GM18867 (cell line): ENCODE results near the gene SMC4.
"Not testable (repeated sequence)": the region's sequence is repeated elsewhere in the genome, so short reads cannot be mapped to it uniquely, and the experiment has no call there.

Source experiments
- ATAC-seq: cut with Tn5 transposase; IDR thresholded peaks from one replicate; pipeline ENCODE4 v1.9.1; 2021; ENCODE audit warnings: mild to moderate bottlenecking, moderate library complexity; ENCODE audit not compliant: unreplicated experiment

Gene SMC4

DNA sequence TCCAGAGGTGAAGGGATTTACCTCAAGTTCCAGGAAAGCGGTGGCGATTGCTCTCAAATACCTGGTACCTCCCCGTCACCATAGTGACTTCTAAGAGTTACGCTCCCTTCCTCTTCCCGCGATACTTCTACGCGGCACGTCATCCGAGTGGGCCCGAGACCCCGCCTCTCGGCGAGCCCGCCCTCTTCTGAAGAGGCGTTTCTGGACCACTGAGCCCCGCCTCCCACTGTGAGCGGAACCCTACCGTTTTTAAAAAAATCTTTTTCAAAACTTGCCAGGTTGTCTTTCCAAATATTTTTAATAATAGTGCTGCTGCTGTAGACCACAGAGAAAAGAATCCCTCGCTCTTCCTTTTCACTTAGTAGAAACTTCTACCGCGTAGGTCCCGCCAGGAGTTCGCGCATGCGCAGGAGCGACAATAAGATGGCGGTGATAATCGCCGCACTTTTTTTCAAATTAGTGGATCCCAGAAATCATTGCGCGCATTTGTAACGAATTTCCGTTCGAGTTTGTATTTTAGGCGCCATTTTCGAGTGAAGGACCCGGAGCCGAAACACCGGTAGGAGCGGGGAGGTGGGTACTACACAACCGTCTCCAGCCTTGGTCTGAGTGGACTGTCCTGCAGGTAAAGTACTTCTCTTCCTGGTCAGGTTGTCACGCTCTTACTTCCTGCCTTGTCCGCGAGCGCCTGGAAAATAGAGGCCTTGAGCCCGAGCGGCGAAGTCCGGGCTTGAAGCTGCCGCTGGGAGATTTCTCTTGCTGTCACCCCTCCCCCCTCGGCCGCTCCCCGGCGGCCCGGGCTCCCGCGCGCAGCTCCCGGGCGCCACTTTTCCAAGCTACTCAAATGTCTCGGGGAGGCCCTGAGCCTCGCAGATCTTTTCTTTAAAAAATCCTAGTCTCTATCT is at the start of gene SMC4, which contains the start of gene IFT80:
SMC4 (plus strand) TSS at position 526 of the 905 bp plus-strand sequence. CDS start 1,177 bp downstream, outside the sequence.
IFT80 (minus strand) TSS at position 101 of the 905 bp plus-strand sequence. CDS start 14,625 bp downstream, outside the sequence.
- ATAC-seq = peak; percentile 92

- ATAC-seq = no peak
These were observed 43.6 kb upstream of the SMC4 start for GRCh38 chr3:160355826-160356225.

GRCh38 chr3:160362896-160363295 is 36.6 kb upstream of the SMC4 start:
- not testable (repeated sequence) for ATAC-seq

DNA sequence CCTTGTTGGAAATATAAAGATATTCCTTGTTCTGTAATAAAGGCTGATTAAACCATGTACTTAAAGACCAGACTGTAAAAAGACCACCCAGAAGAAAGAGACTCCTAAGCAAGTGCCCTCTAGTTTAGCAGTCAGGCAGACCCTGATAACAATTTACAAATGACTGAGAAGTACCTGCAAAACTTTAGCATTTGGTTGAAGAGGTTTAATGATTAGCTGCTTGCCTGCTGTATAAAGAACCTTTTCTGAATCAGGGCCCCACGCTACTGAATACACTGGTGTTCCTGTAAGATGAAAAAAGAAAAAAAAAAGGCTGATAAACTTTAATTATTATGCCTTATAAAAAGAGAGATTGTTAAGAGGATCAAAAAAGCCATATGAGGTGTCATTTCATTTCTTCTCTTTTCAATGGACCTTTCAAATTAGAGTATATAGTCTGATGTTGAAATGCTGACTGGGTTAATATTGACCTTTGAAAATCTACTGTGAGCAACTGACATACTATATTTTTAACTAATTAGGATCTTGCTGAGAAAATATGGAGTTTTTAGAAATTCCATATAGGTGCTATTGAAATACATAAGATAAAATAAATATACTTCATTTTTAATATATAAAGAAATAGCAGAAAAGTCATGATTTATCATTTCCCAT is 33.5 kb upstream of the SMC4 start:
- no peak for ATAC-seq

DNA sequence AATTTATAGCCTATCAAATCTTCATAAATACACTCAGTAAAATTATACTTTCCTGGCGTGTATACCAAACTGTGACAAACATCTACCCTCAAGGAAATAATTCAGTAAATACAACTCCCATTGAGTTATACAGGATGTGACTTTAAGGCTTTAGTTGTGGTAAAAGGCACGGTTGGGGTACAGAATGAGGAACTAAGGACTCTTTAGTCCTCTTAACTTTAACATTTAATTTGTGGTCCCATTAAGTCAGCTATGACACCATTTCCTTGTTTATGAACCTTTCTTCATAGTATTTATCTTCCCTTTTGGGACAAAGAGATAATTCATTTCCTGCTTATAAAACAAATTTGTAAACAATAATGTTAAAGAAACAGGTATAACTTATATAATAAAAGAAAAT is 30.6 kb upstream of the SMC4 start:
- no peak for ATAC-seq

DNA sequence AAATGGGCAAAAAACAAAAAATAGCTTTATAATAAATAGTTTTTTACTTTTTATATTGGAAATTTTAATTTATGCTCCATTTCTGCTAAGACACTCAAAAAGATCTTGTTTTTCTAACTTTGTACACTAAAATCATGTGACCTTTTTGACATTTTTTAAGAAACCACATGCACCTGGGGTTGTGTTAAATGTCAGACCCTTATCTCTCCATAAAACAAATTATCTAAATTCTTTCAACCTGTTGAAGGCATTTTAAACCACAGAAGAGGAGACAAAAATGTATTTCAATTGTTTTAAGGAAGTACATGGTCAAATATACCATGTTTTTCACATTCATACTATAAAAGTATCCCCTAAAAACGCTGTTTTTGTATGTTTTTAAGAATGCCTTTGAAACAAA is 29.7 kb upstream of the SMC4 start:
- ATAC-seq = no peak

- no peak for ATAC-seq
These were observed 28.2 kb upstream of the SMC4 start for GRCh38 chr3:160370987-160371857.

DNA sequence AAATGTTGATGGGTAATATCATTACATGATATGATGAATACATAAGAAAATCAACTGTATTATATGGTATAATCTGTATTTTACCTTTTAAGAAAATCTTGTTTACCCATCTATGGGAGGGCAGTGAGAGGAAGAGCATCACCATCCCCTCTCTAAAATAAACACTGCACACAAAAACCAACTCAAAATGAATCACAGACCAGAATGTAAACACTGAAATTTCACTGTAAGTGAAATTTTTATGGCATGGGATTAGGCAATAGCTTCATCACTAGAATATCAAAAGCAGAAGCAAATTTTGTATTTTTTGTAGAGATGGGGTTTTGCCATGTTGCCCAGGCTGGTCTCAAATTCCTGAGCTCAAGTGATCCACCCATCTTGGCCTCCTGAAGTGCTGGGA is 26.7 kb upstream of the SMC4 start:
- ATAC-seq = no peak

DNA sequence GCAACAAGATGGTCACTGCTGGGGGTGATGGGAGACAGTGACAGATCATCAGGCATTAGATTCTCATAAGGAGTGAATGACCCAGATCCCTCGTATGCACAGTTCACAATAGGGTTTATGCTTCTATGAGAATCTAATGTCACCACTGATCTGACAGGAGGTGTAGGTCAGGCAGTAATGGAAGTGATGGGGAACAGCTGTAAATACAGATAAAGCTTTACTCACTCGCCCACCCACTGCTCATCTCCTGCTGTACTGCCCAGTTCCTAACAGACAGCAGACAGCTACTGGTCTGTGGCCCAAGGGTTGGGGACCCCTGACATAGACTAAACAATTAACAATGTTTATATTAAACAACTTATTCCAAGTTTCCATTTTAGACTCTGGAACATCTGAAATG is 25.8 kb upstream of the SMC4 start:
- ATAC-seq = no peak

DNA sequence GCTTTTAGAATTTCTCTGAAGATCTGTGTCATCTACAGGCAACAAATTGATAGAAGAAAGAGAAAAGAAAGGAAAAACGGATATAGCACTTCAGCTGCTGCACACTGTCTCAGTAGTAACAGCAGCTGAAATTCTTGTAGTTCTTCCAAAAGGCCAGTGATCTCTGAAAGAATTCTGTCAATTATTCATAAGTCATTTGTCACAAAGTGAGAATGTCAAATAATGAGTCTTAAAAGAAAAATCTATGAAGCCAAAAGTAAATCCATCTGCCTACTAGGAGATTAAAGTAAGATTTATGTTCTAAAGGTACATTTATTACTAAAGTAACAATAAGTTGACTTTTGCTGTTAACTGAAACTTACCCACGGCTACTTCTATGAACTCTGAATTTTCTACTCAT is 25.0 kb upstream of the SMC4 start:
- no peak for ATAC-seq

DNA sequence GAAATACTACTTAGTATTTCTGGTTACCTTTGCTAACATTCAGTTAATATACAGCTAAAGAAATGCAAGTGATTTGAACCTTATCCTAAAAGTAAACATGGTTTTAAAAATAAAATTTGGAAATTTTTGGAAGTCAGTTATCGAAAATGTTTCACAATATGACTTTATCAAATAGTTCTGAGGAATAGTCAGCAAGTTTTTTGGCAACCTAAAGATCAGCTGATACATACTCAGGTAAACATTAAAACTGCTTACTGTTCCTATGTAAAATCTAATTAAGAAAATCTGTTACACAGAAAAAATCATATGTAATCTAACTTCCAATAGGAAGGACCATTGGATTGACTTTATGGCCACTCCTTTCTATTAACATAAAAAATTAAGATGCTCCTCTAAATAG is 24.5 kb upstream of the SMC4 start:
- no peak for ATAC-seq

GRCh38 chr3:160376681-160377080 is 22.8 kb upstream of the SMC4 start:
- no peak for ATAC-seq

GRCh38 chr3:160378331-160379109 is 20.9 kb upstream of the SMC4 start:
- ATAC-seq = no peak

GRCh38 chr3:160379628-160380214 is 19.7 kb upstream of the SMC4 start:
- no peak for ATAC-seq

DNA sequence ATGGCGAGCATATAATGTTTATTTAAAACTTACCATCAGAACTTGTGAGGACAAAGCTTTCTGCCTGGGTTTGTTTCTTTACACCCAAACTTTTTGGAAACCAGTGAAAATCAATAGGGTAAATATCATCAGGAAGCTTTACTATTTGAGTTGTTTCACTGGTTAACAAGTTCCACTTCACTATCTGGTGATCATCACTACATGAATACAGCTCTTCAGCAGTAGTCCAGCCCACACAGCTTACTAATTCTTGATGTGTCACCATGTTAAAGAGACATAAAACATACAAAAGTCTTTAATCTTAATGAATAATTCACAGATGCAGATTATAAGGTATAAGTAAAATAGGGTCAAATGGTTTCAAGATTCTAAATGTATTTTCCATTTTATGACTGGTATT is 18.0 kb upstream of the SMC4 start:
- ATAC-seq = no peak

DNA sequence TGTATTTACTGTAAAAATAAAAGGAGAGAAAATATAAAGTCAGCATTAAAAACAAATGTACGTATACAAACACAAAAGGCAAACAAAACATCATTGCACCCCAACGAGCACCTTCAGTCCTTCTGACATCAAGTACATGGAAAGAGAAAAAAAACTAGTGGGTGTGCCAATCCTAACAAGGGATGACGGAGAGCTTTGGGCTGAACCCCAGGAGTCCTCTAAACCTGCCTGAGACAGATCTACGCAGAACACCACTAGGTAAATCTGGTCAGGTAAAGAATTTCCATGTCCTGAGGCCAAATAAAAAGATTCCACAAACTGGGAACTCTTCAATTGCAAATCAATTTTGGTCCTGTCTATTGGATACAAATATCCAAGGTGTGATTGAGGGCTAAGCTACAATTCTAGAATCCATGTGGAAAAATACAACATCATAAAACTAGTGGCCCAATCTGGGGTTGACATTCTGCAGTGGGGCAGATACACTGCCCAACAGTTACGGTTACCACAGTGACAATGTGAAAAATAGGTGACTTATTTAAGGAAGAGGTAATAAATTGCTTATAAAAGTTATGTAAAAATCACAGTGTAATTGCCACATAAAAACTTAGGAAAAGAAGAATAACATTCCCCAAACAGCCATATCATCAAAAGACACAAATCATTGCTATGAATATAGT is 14.7 kb upstream of the SMC4 start:
- no peak for ATAC-seq

DNA sequence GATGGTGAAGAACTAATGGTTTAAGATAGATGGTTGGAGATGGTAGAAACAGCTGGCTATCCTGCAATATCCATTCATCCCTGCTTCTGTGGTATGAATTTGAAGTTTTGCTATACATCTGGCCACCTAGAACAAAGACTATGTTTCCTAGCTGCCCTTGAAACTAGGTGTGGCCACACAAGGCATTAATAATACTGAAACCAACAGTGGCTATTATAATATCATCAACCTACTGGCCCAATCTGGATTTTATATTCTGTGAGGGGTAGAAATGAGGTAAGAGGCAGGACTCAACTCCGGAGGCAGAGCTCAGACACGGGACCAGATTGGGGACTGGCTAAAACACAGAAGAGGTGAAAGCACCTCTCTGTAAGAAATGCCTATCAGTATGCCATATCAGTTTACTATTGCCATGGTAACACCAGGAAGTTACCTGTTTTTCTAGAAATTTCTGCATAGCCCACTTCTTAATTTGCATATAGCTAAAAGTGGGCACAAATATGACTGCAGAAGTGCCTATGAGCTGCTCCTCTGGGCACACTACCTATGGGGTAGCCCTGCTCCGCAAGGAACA is 8.8 kb upstream of the SMC4 start:
- no peak for ATAC-seq

GRCh38 chr3:160392798-160393197 is 6.7 kb upstream of the SMC4 start:
- no peak for ATAC-seq

GRCh38 chr3:160393346-160394008 is 6.0 kb upstream of the SMC4 start:
- ATAC-seq = no peak
